WERI-Rb-1 (cell line): ENCODE measurements around the gene MED9.

ENCODE experiments used
- DNase-seq: peaks from one replicate; pipeline ENCODE4 v3.0.0-alpha.2; 2020
- H3K27ac ChIP-seq: fragments of 250-450 bp; sonication (Bioruptor Pico); 2 replicates; pipeline ENCODE4 v1.5.1; 2020; ENCODE audit warnings: mild to moderate bottlenecking, moderate library complexity
- H3K27me3 ChIP-seq: fragments of 250-450 bp; sonication (Bioruptor Pico); 2 replicates; pipeline ENCODE4 v1.5.1; 2021; ENCODE audit warnings: mild to moderate bottlenecking, low read depth, moderate library complexity; ENCODE audit not compliant: insufficient read depth, severe bottlenecking
- H3K36me3 ChIP-seq: fragments of 250-450 bp; sonication (Bioruptor Pico); 2 replicates; pipeline ENCODE4 v1.5.1; 2020; ENCODE audit warnings: mild to moderate bottlenecking, moderate library complexity
- H3K4me3 ChIP-seq: 2 replicates; pipeline ENCODE4 v1.5.1; 2011; ENCODE audit warnings: low read depth, mild to moderate bottlenecking, control low read depth, low read length
- H3K9me3 ChIP-seq: fragments of 250-450 bp; sonication (Bioruptor Pico); 2 replicates; pipeline ENCODE4 v1.5.1; 2021; ENCODE audit warnings: mild to moderate bottlenecking, moderate library complexity; ENCODE audit not compliant: severe bottlenecking
- CTCF ChIP-seq: IDR thresholded peaks from 2 replicates; pipeline ENCODE4 v1.5.1; 2011; ENCODE audit warnings: low read depth, mild to moderate bottlenecking, control low read depth, inconsistent platforms, low read length

Gene MED9

GRCh38 chr17:17526369-17526768 is 49.6 kb downstream of the MED9 start:
- DNase-seq = no peak
- no peaks in the 10 kb centered on the region for H3K36me3 ChIP-seq
- no peak overlapping the region for H3K4me3 ChIP-seq
- no peaks in the 10 kb centered on the region for H3K27me3 ChIP-seq
- H3K9me3 ChIP-seq = peaks cover 4% of the 10 kb centered on the region
- TF ChIP-seq CTCF = no peak
- H3K27ac ChIP-seq = no peak overlapping the region

GRCh38 chr17:17527534-17527933 is 50.7 kb downstream of the MED9 start:
- TF ChIP-seq CTCF = no peak
- Histone ChIP-seq H3K4me3 (no peak overlapping the region), H3K36me3 (no peaks in the 10 kb centered on the region), H3K9me3 (peaks cover 4% of the 10 kb centered on the region), H3K27ac (no peak overlapping the region), H3K27me3 (no peaks in the 10 kb centered on the region)
- DNase-seq = no peak

- no peaks in the 10 kb centered on the region for H3K36me3 ChIP-seq
- H3K27me3 ChIP-seq = no peaks in the 10 kb centered on the region
- no peak for TF ChIP-seq CTCF
- peaks cover 4% of the 10 kb centered on the region for H3K9me3 ChIP-seq
- H3K4me3 ChIP-seq = no peak overlapping the region
- no peak for DNase-seq
- H3K27ac ChIP-seq = no peak overlapping the region
Observed at GRCh38 chr17:17527956-17528500, 51.2 kb downstream of the MED9 start.

- no peaks in the 10 kb centered on the region for H3K27me3 ChIP-seq
- TF ChIP-seq CTCF = no peak
- H3K36me3 ChIP-seq = no peaks in the 10 kb centered on the region
- no peak overlapping the region for H3K27ac ChIP-seq
- DNase-seq = no peak
- peaks cover 4% of the 10 kb centered on the region for H3K9me3 ChIP-seq
- H3K4me3 ChIP-seq = no peak overlapping the region
Observed at GRCh38 chr17:17528696-17529652, 52.2 kb downstream of the MED9 start.

- Histone ChIP-seq H3K36me3 (no peaks in the 10 kb centered on the region), H3K27me3 (no peaks in the 10 kb centered on the region), H3K9me3 (no peaks in the 10 kb centered on the region), H3K27ac (no peak overlapping the region), H3K4me3 (no peak overlapping the region)
- no peak for TF ChIP-seq CTCF
- DNase-seq = no peak
Observed at GRCh38 chr17:17531156-17531555, 54.4 kb downstream of the MED9 start.

- DNase-seq = no peak
- Histone ChIP-seq H3K4me3 (no peak overlapping the region), H3K36me3 (no peaks in the 10 kb centered on the region), H3K27me3 (no peaks in the 10 kb centered on the region), H3K9me3 (no peaks in the 10 kb centered on the region), H3K27ac (no peak overlapping the region)
- no peak for TF ChIP-seq CTCF
Observed at GRCh38 chr17:17532991-17533390, 56.2 kb downstream of the MED9 start.
